ENCODE results near the gene MATN1.
A peak's percentile ranks its signal among the peaks of the same experiment; 100 is the strongest.

MATN1 gene

DNA sequence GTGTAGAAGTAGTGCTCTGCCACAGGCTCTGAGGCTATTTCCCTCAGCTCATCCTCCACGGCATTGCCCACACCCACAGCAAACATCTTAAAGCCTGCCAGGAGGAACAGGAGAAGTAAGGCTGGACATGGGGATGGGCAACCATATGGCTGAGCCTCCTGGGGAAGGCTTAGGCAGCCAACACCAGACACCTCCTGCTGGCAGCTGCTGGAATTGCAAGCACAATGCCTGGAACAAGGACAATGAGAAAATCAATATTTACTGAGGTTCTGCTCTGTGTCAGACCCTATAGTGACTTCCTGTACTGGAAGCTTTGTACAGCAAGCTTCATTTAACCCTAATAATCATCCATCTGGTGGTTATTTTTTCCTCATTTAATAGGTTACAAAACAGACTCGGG lies 8.2 kb downstream of the MATN1 start:
- no peak for DNase-seq

DNA sequence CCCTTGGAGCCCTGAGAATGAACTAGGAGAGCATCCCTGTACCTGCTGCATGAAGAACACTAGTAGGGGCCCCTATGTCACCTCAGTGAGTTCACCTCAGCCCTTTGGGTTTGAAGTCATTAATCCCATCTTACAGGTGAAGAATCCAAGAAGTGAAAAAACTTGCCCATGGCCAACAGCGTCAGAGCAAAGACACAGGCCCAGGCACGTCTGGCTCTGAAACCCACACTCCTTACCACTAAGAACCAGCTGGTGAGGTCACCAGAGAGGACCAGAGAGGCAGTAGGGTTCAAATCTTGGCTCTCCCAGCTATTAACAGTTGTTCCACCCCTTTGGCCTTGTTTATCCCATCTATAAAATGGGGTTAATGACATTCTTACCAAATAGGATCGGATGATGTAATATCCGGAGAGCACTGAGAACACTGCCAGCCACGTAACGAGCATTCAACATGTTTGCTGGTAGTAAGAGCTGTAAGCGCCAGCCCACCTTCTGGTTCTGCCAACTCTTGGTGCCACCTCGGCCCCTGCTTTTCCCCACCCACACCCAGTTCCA lies 8.8 kb downstream of the MATN1 start:
- no peak for DNase-seq

DNA sequence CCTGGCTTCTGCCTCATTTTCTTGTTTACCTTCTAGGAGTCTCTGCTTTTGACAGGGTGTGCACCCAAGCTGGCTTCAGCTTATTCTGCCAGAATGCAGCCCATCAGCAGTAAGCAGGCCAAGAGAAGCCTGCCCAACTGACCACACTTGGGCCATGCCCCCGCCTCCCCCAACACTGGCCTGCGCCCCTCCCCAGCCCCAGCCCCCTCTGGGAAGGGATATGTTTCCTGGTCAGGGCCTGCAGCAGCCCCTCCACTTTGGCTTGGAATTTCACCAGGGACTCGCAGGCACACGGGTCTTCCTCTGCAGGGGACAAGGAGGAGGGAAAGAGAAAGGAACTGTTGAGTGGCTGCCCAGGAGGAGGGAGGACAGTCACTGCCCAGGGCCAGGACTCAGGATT lies 9.4 kb downstream of the MATN1 start:
- DNase-seq = no peak

DNA sequence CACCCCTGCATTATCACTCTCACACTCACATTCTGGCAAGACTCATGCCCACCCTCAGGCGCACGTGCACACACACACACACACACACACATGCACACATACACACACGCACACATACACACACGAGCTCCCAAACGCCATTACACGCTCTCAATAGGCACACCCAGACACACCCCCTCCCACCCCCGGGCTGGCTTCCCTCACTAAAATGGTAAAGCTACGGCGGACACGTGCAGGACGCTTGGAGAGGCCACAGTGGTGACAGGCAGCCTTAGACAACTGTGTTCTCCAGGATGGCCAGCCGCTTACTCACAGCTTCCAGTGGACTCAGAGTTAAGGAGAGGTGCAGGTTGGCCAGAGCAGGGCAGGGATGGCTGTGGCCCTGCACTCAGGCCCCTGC lies 10.1 kb downstream of the MATN1 start:
- no peak for DNase-seq

DNA sequence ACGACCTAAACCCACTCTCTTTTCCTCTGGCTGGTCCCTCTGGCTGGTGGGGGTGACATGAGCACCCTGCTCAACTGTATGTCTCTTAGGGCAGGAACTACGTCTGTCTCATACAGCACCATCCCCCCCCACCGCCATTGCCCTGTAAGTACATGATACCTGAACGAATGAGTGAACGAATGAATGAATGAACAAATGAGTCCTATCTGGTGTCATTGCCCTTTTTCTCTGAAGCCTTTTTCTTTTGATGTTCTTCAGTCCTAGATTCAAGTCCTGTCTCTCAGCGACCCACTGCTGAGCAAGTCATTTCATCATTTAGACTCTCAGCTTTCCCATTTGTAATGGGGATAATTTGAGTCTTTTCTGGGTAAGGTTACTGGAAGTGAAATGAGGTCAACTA lies 10.8 kb downstream of the MATN1 start:
- no peak for DNase-seq

DNA sequence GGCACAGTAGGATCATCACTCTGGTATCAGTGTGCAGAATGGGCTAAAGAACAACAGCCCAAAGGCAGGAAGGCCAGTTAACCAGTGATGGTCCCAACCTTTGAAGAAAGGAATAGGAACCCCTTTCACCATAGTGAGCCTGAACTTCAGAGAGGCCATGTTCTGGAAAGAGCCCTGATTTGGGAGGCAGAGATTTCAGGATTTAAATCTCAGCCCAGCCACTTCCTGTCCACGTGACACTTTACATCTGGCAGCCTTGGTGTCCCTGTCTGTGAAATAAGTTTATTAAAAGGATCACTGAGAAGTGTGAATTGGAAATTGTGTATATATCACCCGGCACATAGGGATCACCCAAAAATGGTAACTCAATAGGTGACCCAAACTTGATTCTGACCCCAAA lies 13.0 kb downstream of the MATN1 start:
- DNase-seq = no peak

DNA sequence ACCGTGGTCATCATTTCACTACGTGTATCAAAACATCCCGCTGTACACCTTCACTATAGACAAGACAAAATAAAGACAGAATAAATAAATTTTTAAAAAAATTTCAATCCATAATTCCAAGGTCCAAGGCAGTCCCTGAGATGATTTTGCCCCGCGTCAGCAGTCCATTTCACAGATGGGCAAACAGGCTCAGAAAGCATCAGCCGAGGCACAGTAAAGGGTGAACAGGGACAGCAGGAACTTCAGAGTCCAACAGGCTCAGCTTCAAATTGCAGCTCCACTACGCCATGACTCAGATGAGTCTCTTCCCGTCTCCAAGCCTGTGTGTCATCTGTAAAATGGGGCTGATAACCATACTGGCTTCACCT lies 15.0 kb downstream of the MATN1 start:
- no peak for DNase-seq

DNA sequence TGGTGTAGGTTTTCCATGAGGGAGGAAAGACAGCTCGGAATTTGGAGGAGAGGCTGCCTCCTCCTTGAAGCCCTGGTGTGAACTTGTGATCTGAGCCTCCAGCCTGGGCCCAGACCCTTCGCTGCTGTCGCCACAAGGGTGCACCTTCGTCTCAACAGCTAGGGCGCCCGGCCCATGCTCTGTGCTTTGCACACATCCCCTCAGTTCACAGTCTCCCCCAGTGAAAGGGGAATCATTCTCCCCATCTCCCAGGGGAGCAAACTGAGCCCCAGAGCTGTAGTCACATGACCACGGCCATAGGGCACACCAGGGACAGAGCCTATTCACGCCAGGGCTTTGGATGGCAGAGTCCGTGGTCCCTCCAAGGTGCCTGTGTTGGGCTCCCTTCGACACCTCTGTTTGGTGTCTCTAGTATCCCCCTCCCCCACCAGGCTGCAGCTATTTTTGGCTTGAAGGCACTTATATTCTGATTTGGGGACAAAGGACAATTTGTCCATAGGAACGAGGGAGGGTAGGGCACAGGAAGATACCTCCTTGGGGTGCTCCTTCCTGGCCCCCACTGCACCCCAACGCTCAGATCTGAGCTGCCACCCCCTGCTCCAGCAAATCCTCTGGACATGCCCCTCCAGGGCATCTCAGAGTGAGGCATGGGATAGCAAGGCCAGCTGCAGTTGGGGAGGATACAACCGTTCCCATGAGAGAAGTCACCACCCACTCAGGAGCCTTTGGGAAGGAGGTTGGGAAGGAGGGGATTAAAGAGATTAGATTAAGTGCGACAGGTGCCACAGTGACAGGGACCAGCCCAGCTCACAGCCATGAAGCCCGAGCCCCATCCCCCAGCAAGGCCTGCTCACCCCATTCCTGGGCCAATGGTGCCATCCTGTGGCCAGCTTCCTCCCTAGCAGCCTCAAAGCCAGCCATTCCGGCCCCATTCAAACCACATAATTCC lies 15.7 kb downstream of the MATN1 start:
- peak; percentile 82 for DNase-seq

DNA sequence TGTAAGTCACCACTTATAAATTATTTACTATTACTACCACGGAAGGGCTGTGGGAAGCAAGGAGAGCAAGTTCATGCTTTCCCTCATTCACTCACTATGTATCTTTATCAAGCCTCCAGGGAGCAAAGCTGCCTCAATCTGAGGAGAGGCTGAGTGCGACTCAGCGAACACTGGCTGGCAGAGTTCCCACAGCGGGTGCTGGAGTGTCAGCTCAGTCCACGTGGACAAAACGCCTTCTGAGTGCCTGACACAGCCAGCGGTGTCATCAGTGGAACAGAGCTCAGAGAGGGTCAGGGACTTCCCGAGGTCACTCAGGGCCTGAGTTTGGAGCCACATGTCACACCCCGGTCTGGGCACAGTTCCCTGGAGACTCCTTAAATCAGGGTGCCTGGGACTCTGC lies 16.9 kb downstream of the MATN1 start:
- no peak for DNase-seq

DNA sequence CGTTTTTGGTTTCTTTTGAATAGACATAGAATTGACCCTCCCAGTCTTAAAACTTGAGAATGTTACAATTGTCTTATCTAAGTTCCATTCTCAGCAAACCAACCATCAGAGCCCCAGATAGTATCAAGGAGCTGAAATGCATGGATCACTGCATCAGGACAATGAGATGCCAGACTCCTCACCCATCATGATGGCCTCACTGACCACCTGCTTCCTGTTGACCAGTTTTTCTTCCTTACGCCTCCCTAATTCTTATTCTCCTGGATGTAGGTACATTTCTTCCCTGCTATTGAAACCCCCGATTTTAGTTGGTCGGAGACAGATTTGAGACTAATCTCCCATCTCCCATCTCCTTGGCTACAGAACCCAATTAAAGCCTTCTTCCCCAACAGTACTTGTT lies 17.7 kb downstream of the MATN1 start:
- no peak for DNase-seq

DNA sequence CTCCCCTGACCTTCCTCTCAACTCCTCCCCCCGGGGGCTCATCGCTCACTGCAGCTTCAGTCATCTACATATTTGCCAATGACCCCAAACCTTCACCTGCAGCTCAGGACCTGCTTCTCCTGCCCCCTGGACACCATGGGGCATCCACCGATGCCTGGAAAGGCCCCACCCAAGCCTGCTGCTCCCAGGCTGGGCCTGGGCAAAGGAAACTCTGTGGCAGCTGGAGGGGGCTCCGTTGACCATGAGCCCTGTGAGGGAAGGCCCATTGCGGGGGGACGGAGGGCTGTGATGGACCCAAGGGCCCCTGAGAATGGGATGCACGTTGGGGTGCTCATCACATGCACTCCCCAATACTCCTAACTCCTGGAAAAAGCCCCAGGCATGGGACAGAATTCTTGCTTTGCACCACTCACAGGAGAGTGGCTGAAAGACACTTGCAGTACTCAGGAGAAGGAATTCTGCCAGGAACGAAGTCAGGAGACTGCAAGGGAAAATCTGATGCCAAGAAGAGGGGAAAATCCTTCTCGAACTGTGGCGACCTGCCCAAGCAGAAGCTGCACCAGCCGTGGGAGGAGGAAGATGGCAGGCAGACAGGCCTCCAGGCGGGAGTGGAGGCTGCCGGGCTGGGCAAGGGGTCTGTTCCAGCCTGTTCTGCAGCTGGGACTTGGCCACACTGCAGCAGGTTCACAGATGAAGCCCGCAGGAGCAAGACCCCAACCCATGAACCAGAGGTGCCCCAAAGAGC lies 18.4 kb downstream of the MATN1 start:
- DNase-seq = no peak

DNA sequence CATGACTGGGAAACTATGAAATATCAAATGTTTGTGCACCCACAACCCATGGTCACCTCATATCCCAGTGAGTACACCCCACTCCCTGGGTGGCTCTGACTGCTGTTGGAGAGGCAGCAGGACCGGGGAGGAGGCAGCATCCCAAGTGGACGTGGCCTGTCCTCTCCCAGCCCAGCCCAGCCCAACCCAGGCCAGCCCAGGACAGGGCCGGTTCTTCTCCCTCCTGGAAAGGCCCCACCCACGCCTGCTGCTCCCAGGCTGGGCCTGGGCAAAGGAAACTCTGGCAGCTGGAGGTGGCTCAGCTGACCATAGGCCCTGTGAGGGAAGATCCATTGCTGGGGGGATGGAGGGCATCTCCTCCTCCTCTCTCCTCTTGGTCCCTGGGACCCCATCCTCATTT lies 19.1 kb downstream of the MATN1 start:
- DNase-seq = no peak

DNA sequence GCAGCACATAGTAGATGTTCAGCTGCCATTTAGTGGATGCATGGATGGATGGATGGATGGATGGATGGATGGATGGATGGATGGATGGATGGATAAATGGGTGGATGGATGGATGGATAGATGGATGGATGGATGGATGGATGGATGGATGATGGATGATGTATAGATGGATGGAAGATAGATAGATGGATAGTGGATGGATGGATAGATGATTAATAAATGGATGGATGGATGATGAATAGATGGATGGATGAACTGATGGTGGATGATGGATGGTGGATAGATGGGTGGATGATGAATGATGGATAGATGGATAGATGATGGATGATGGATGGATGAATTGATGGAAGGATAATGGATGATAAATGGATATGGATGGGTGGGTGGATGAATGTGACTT lies 20.6 kb downstream of the MATN1 start:
- DNase-seq = no peak

DNA sequence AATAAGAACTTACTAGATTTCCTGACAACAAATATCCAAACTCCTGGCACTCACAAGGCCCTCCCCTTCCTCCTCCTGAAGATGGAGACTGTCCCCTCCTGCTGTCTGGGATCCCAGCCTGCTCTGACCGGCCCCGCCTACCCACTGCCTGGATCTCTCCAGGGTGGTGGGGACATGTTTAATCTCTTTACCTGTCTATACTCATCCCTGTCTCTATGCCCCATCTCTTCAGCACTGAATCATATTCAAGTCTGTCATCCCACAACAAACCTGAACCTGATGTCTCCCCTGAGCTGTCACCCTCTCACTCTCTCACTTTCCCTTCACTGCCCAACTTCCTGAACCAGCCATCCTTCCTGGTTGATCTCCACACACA lies 22.1 kb downstream of the MATN1 start:
- DNase-seq = no peak

DNA sequence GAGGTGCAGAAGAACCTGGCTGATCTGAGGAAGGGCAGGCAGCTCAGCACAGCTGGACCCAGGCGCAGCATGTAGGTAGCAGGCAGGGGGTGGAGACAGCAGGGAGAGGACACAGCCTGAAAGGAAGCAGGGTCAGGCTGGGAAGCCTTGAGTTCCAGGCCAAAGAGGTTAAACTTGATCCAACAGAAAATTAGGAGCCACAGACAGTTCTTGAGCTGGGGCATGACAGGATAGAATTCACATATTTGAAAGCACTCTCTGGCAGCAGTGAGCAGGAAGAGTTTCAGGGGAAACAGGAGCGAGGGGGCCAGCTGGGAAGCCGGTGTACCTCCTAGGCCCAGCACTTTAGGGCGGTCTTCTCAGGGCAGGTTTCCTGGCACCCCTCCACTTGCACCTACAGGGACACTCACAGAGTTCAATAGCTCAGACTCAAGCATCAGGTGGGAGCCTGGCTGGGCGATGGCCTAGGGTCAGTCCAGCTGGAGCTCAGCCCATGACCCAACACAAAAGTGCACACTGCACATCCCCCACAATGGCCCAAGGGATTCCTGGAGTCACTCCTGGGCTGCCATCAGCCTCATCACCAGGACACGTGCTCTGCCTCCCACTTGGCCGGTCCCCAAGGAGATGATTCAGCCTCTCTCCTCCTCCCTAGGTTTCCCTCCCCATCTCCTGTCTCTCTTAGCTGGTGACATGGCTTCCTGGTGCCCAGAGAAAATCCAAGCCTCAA lies 22.7 kb downstream of the MATN1 start:
- DNase-seq = no peak

DNA sequence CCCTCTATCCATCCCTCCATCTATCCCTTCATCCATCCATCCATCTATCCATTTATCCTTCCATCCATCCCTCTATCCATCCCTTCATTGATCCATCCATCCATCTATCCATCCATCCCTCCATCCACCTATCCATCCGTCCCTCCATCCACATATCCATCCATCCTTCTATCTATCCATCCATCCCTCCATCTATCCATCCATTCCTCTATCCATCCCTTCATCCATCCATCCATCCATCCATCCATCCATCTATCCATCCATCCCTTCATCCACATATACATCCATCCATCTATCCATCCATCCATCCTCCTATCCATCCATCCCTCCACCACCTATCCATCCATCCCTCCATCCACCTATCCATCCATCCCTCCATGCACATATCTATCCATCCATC lies 23.6 kb downstream of the MATN1 start:
- no peak for DNase-seq

DNA sequence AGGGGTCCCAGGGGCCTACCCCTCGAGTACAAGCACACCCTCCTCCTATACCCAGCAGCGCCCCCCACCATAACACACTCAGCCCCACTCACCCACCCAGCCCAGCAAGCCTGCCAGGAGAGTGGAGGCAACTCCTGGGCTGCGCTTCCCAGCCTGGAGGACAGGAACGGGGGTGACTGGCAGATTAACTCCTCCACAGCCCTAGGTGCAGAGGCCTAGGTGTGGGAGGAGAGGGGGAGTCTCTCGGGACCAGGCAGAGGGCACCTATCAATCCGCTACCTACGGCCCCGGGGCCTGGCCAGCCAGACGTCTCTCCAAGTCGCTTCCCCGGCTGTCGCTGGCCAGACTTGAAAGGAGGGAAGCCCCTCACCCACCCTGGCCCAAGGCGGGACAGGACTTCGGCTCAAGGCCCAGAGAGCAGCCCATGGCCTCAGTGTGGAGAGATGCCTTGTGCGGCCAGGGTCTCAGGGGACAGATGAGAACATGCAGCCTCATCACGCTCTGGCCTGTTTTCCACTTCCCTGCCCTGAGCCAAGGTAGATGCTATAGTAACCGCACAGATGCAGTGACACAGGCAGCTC lies 24.9 kb downstream of the MATN1 start:
- DNase-seq = peak; percentile 60

DNA sequence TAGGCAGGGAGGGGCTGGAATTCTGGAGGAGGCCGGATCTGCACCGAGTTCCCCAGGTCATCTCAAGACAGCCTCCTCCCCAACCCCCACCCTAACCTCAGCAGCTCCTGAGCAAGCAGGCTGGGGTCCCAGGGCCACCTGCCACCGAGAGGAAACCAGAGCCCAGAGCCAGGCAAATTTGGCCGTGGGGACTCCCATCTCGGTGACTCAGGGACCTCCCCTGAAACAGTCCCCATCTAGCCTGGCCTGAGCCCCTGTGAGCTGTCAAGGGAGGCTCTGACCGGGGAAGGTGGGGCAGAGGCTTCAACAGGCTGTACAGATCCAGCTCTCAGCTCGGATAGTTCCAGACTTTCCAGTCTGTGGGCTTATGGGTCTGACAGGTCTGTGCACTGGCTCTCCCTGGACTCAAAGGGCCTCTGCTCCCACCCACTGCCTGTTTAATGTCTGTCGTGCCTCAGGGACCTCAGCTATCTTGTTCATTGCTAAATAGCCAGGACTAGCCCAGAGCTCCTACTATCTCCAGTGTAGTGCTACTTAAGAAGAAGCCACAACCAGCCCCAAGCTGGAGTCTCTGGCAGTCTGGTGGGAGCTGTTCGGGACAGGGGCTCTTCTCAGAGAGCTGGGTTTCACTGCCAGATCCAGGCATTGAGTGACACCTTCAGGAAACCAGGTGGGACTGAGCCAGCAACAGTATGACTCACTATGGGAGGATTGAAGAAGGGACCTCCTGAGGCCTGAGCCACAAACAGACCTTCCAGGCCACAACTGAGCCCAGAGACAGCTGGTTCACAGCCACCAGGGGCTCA lies 25.6 kb downstream of the MATN1 start:
- peak; percentile 56 for DNase-seq

DNA sequence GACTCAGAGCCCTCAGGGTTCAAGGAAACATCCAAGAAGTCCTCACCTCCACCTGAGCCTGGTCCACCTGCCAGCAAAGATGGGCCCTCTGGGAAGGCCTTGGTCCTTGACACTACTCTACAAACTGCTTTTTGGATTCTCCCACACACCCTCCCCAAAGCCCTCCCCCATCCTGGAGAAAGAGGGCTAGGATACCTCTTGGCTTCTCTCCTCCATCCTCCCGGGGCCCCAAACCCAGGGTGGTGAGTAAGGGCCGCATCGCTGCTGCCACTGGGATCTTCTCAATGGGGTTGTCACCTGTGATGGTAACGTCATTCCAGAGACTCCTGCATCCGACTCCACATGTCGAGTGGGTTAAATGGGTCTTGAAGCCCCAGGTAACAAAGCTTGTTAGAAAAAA lies 26.6 kb downstream of the MATN1 start:
- DNase-seq = peak; percentile 38

DNA sequence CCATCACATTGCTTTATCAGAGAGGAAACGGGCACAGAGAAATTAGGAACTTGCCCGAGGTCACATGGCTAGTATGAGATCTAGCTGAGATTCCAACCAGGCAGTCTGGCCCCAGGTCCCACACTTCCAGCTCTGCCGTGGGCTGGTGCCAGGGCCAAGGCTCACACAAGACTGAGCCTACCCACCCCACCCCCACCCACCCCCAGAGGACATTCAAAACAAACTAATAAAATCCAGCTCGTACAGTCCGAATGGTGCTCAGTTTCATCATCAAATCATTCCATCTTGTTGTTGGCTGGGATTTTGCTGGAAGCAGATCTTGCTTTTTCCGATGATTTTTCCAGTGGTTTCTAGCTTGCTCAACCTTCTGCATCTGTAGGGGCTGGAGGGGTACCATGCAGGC lies 27.9 kb downstream of the MATN1 start:
- DNase-seq = no peak

DNA sequence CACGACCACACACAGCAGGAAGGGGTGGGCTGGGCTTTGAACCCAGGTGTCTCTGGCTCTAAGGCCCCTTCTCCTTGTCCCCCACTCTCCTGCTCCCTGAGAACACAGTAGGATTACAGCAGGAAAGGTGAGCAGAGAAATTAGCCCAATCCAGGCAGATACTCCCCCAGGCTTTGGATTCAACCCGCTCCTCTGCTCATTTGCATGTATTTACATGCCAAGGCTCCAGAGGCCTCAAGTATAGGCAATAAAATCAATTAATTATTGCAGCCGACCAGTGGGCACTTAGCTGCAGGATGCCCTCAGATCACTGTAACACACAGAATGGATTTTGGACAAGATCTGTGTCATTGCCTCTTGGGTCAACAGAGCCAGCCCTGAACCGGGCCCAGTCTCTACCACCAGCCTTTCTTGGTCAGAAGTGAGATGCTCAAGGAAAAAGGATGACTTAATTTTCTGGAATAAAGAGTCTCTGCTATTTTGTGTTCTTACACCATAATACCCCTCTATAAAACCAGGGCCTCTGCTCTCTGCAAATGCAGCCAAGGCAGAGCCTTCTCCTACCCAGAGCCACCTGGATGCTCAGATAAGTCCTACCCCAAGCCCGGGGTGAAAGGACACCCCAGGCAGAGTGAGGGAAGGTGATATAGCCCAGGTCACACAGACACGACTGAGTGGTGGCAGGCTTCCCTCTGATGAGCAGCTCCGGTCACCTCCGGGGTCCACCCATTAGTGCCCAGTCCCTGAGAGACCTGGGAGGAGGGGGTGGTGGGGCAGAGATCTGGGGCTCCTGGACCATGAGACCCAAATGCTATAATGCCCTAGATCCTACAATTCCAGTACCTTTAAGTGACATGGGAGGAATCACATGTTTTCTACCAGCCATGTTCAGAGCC lies 28.9 kb downstream of the MATN1 start:
- no peak for DNase-seq

All from activated effector memory CD4-positive, alpha-beta T cell treated with anti-CD3 and anti-CD28 coated beads, Interleukin-2, amount 50 U/mL, for 16 hours (primary cell).